ENCODE measurements around the gene ZRSR2. TPM values are rescaled to one million over a fixed set of nuclear protein-coding genes. Genes with fewer than 3 reads are reported as not detected.
A peak's percentile ranks its signal among the peaks of the same experiment; 100 is the strongest.

The ZRSR2 gene
- total RNA-seq, 2 experiments from 2014 or later: 21.9 to 24.2 TPM

- POLR2A ChIA-PET: no interaction called here
- H3K36me3 Mint-ChIP-seq (ENCODE audit: low read depth): peaks cover 9% of the 10 kb centered on the region
- DNase-seq: no peak
- H3K4me1 Mint-ChIP-seq: no peaks in the 10 kb centered on the region
- H3K27me3 Mint-ChIP-seq: no peaks in the 10 kb centered on the region
- H3K9me3 Mint-ChIP-seq: no peaks in the 10 kb centered on the region
- no peak overlapping the region for H3K4me3 Mint-ChIP-seq
- H3K27ac Mint-ChIP-seq: no peak overlapping the region
- CTCF ChIA-PET: no interaction called here
These were observed 47.7 kb downstream of the ZRSR2 start for GRCh38 chrX:15838017-15838416.

GRCh38 chrX:15841853-15842516 is 51.7 kb downstream of the ZRSR2 start:
- H3K27ac Mint-ChIP-seq: no peak overlapping the region
- ChIA-PET POLR2A (interaction anchor here (1.3 kb wide), 1 partner anchor 13 kb away, joined by 4 read pairs; the partner anchor contains the start of gene AP1S2), CTCF (interaction anchor here (0.6 kb wide), 1 partner anchor 487 kb away, joined by 3 read pairs; no protein-coding TSS in a partner anchor)
- no peaks in the 10 kb centered on the region for H3K27me3 Mint-ChIP-seq
- H3K36me3 Mint-ChIP-seq (ENCODE audit: low read depth): peaks cover 23% of the 10 kb centered on the region
- H3K4me1 Mint-ChIP-seq: no peaks in the 10 kb centered on the region
- H3K9me3 Mint-ChIP-seq: no peaks in the 10 kb centered on the region
- H3K4me3 Mint-ChIP-seq: no peak overlapping the region
- DNase-seq: no peak

- Mint-ChIP-seq H3K36me3 (ENCODE audit: low read depth) (peaks cover 33% of the 10 kb centered on the region), H3K4me1 (no peaks in the 10 kb centered on the region), H3K27ac (no peak overlapping the region), H3K9me3 (no peaks in the 10 kb centered on the region), H3K4me3 (no peak overlapping the region), H3K27me3 (no peaks in the 10 kb centered on the region)
- ChIA-PET CTCF (no interaction called here), POLR2A (no interaction called here)
- no peak for DNase-seq
These were observed 53.7 kb downstream of the ZRSR2 start for GRCh38 chrX:15843960-15844359.

DNA sequence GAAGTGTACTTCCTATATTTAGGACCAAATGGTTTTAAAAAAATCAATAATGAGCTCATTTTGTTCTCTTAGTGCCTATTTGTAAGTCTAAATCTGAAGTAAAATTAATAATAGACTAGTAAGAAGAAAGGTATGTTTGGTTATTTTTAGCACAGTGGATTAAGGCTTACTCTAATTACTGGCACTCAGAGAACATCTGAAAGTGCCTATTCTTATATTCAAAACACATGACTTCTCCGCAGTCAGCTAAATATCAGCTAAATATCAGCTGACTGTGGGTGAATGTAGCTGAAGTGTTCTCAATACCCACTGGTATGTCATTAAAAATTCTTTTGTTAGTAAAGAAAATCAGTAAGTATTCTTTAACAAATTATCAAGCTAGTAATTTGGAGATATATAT is 58.3 kb downstream of the ZRSR2 start:
- Mint-ChIP-seq H3K27me3 (no peaks in the 10 kb centered on the region), H3K4me1 (peaks cover 15% of the 10 kb centered on the region), H3K4me3 (no peak overlapping the region), H3K27ac (no peak overlapping the region), H3K36me3 (ENCODE audit: low read depth) (peaks cover 46% of the 10 kb centered on the region), H3K9me3 (no peaks in the 10 kb centered on the region)
- CTCF ChIA-PET: interaction anchor here (0.9 to 1.5 kb wide), 2 partner anchors 32 to 58 kb away, joined by 3 to 5 read pairs; partner anchors contain the start of gene ZRSR2
- POLR2A ChIA-PET: interaction anchor here (1.4 kb wide), 1 partner anchor 58 kb away, joined by 7 read pairs; the partner anchor contains the start of gene ZRSR2
- no peak for DNase-seq

DNA sequence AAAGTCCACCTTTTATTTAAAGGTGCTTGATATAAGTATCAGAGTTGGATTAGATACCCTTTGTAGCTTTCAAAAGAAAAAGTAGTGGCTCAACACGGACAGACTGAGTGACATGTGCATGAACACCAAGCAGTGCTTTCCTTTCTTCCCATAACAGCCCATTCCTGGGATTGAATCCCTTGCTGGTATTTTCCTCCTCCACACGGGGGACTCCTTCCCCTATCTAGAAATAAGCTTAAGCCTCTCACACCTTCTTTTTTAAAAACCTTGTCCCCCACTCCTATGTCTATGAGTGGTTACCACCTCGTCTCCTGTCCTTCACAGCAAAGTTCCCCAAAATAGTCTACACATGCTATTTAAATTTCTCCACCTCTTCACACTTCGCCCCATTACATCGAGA is 59.3 kb downstream of the ZRSR2 start:
- Mint-ChIP-seq H3K27me3 (no peaks in the 10 kb centered on the region), H3K27ac (no peak overlapping the region), H3K4me3 (no peak overlapping the region), H3K4me1 (peaks cover 16% of the 10 kb centered on the region), H3K9me3 (no peaks in the 10 kb centered on the region), H3K36me3 (ENCODE audit: low read depth) (peaks cover 40% of the 10 kb centered on the region)
- ChIA-PET POLR2A (no interaction called here), CTCF (no interaction called here)
- no peak for DNase-seq

- Mint-ChIP-seq H3K36me3 (ENCODE audit: low read depth) (peaks cover 19% of the 10 kb centered on the region), H3K27ac (peak overlapping the region; percentile 58), H3K4me3 (peak overlapping the region; percentile 73), H3K27me3 (no peaks in the 10 kb centered on the region), H3K4me1 (peaks cover 23% of the 10 kb centered on the region), H3K9me3 (no peaks in the 10 kb centered on the region)
- ChIA-PET CTCF (no interaction called here), POLR2A (interaction anchor here (1.0 kb wide), 1 partner anchor 62 kb away, joined by 5 read pairs; no protein-coding TSS in a partner anchor)
- DNase-seq: no peak
These were observed 63.3 kb downstream of the ZRSR2 start for GRCh38 chrX:15853586-15854079.

DNA sequence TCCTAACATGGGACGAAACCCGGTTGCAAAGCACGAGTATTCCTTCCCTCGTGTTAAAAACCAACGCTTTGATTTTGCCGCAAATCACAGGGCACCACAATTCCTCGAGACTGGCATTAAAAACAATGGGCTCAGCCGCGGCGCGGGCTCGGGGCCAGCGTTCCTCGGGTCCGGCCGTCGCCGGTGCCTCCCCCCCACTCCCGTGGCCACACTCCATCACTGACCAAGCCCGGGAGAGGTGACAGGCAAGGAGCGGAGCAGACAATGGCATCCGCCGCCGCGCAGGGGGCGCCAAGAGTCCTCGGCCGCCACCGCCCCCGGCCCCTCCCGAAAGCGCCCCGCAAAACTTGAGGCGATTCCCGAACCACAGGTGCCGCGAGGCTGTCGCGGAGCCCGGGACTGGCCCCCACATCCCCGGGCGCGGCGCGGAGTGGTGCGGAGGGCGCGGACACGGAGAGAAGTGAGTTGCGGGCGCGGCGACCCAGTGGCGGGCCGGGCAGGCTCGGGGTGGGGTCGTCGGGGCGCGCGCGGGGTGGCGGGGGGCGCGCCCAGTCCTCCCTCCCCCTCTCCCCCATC is 63.9 kb downstream of the ZRSR2 start:
- H3K4me1 Mint-ChIP-seq: peaks cover 23% of the 10 kb centered on the region
- no peaks in the 10 kb centered on the region for H3K9me3 Mint-ChIP-seq
- peak overlapping the region; percentile 73 for H3K4me3 Mint-ChIP-seq
- ChIA-PET POLR2A (interaction anchor here (1.1 to 2.2 kb wide), 10 partner anchors 11 to 865 kb away, joined by 3 to 33 read pairs (median 8); partner anchors contain the start of genes CA5B, SYAP1 and ZRSR2), CTCF (interaction anchor here (0.9 to 1.6 kb wide), 3 partner anchors 38 to 118 kb away, joined by 3 to 7 read pairs (median 4); no protein-coding TSS in a partner anchor)
- DNase-seq: peak; percentile 28
- H3K36me3 Mint-ChIP-seq (ENCODE audit: low read depth): peaks cover 19% of the 10 kb centered on the region
- H3K27ac Mint-ChIP-seq: peak overlapping the region; percentile 58
- no peaks in the 10 kb centered on the region for H3K27me3 Mint-ChIP-seq

- Mint-ChIP-seq H3K9me3 (no peaks in the 10 kb centered on the region), H3K27ac (peak within 1 kb of the TSS; percentile 85), H3K27me3 (no peaks in the 10 kb centered on the region), H3K4me3 (peak within 1 kb of the TSS; percentile 87), H3K4me1 (peaks cover 22% of the 10 kb centered on the region), H3K36me3 (ENCODE audit: low read depth) (peaks cover 14% of the 10 kb centered on the region)
- CTCF ChIA-PET: interaction anchor here (0.9 to 1.6 kb wide), 5 partner anchors 39 to 118 kb away, joined by 3 to 7 read pairs (median 4); no protein-coding TSS in a partner anchor
- POLR2A ChIA-PET: interaction anchor here (0.6 to 2.2 kb wide), 16 partner anchors 11 to 1016 kb away, joined by 3 to 33 read pairs (median 4); partner anchors contain the start of genes CA5B, SYAP1 and ZRSR2
- peak; percentile 92 for DNase-seq
These were observed 64.7 kb downstream of the ZRSR2 start, which contains the start of gene AP1S2 for GRCh38 chrX:15854712-15855567. Gene AP1S2 (minus strand): TSS chrX:15854813. CDS start chrX:15852524, 2,289 bp downstream.

- no peak for DNase-seq
- H3K4me1 Mint-ChIP-seq: peaks cover 21% of the 10 kb centered on the region
- H3K27ac Mint-ChIP-seq: peak overlapping the region; percentile 85
- peaks cover under 1% of the 10 kb centered on the region for H3K27me3 Mint-ChIP-seq
- peak overlapping the region; percentile 87 for H3K4me3 Mint-ChIP-seq
- ChIA-PET CTCF (interaction anchor here (0.5 to 1.6 kb wide), 5 partner anchors 40 to 118 kb away, joined by 3 to 7 read pairs (median 4); no protein-coding TSS in a partner anchor), POLR2A (interaction anchor here (0.7 to 2.2 kb wide), 14 partner anchors 10 to 1015 kb away, joined by 3 to 33 read pairs (median 5); partner anchors contain the start of genes CA5B, SYAP1 and ZRSR2)
- peaks cover 9% of the 10 kb centered on the region for H3K36me3 Mint-ChIP-seq (ENCODE audit: low read depth)
- H3K9me3 Mint-ChIP-seq: no peaks in the 10 kb centered on the region
These were observed 65.4 kb downstream of the ZRSR2 start for GRCh38 chrX:15855568-15856221.

- DNase-seq: no peak
- H3K27me3 Mint-ChIP-seq: peaks cover 4% of the 10 kb centered on the region
- H3K4me1 Mint-ChIP-seq: peaks cover 19% of the 10 kb centered on the region
- ChIA-PET POLR2A (interaction anchor here (1.2 to 2.2 kb wide), 2 partner anchors 66 to 951 kb away, joined by 3 to 33 read pairs; partner anchors contain the start of gene ZRSR2), CTCF (interaction anchor here (0.5 kb wide), 1 partner anchor 64 kb away, joined by 3 read pairs; no protein-coding TSS in a partner anchor)
- no peak overlapping the region for H3K4me3 Mint-ChIP-seq
- H3K27ac Mint-ChIP-seq: no peak overlapping the region
- peaks cover 4% of the 10 kb centered on the region for H3K36me3 Mint-ChIP-seq (ENCODE audit: low read depth)
- no peaks in the 10 kb centered on the region for H3K9me3 Mint-ChIP-seq
These were observed 65.9 kb downstream of the ZRSR2 start for GRCh38 chrX:15856222-15856587.

GRCh38 chrX:15856636-15857035 is 66.4 kb downstream of the ZRSR2 start:
- H3K4me3 Mint-ChIP-seq: no peak overlapping the region
- POLR2A ChIA-PET: no interaction called here

DNA sequence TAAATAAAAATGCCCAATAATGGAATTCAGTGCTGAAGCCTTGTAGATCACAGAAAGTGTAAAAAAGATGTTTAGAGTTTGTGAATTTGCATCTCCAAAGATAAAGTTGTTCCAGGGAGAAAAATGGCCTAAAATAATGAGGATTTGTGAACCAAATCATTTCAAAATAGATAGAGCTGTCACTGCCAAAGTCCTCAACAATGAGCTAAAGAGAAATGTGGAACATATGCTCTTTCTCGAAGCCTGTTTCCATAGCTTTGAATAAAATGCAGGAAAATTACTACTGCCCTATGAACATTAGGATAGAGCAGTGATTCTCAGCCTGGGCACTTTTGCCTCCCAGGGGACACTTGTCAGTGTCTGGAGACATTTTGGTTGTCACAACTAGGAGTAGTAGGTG is 67.8 kb downstream of the ZRSR2 start:
- CTCF ChIA-PET: no interaction called here
- Mint-ChIP-seq H3K9me3 (no peaks in the 10 kb centered on the region), H3K27me3 (peaks cover 10% of the 10 kb centered on the region), H3K36me3 (ENCODE audit: low read depth) (no peaks in the 10 kb centered on the region), H3K27ac (no peak overlapping the region), H3K4me1 (peaks cover 12% of the 10 kb centered on the region), H3K4me3 (no peak overlapping the region)
- DNase-seq: no peak
- POLR2A ChIA-PET: no interaction called here

More at GRCh38 chrX:15856636-15857035, 66.4 kb downstream of the ZRSR2 start:
- Mint-ChIP-seq H3K27ac (no peak overlapping the region), H3K36me3 (ENCODE audit: low read depth) (peaks cover 1% of the 10 kb centered on the region), H3K9me3 (no peaks in the 10 kb centered on the region), H3K27me3 (peaks cover 8% of the 10 kb centered on the region), H3K4me1 (peaks cover 18% of the 10 kb centered on the region)
- CTCF ChIA-PET: no interaction called here
- DNase-seq: no peak
